GM19035 (cell line): ENCODE results near the gene GALNT5.
"Not testable (repeated sequence)": the region's sequence is repeated elsewhere in the genome, so short reads cannot be mapped to it uniquely, and the experiment has no call there.

Experiments
- ATAC-seq: cut with Tn5 transposase; IDR thresholded peaks from one replicate; pipeline ENCODE4 v1.9.1; 2021; ENCODE audit not compliant: unreplicated experiment

GALNT5 gene

DNA sequence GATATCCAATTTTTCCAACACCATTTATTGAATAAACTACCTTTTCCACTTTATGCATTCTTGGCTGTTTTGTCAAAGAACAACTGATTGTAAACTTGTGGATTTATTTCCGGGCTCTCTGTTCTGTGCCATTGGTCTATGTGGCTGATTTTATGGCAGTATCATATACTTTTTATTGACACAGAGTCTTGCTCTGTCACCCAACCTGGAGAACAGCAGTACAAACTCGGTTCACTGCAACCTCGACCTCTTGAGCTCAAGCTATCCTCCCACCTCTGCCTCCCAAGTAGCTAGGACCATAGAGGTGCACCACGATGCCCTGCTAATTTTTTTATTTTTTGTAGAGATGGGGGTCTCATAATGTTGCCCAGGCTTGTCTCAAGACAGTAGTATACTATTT is 6.7 kb upstream of the GALNT5 start:
- no peak for ATAC-seq

GRCh38 chr2:157251932-157252331 is 5.6 kb upstream of the GALNT5 start:
- ATAC-seq = no peak

GRCh38 chr2:157252529-157252928 is 5.0 kb upstream of the GALNT5 start:
- no peak for ATAC-seq

DNA sequence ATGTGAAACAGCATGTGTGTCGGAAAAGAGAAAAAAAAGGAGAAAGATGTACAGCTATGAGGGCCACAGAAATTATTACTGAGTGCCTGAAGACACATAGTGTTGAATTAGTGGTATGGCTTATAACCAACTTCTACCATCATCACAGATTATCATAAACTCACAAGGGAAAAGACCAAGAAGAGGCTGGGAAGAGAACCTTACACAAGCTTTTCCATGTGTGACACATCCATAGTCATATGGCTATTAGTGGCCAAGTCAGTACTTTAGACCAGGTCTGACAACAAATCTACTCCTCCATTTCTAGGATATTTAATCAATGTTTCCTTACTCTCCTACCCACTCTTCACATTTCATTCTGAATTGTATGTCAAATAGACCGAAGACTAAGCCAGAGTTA is 3.5 kb upstream of the GALNT5 start:
- ATAC-seq = no peak

- no peak for ATAC-seq
Observed at GRCh38 chr2:157255746-157256145, 1.8 kb upstream of the GALNT5 start.

DNA sequence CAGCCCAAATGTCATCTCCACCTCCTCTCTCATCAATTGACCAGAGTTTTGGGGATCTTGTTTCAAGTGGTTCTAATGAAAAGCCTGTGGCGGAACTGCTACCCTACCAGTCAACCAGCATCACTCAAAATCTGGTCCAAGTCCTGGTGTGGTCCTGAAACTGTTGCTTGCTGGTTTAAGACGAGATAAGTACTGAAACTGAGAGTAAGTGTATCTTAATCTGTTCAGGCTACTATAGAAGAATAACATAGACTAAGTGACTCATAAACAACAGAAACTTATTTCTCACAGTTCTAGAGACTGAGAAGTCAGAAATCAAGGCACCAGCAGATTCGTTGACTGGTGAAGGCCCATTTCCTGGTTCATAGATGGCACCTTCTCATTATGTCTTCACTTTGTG is 879 bp upstream of the GALNT5 start:
- ATAC-seq = peak; percentile 98

GRCh38 chr2:157258520-157259326 is 1.2 kb downstream of the GALNT5 start:
- no peak for ATAC-seq

GRCh38 chr2:157259386-157259785 is 1.9 kb downstream of the GALNT5 start:
- no peak for ATAC-seq

- no peak for ATAC-seq
Observed at GRCh38 chr2:157259960-157260359, 2.5 kb downstream of the GALNT5 start.

GRCh38 chr2:157260533-157261198 is 3.2 kb downstream of the GALNT5 start:
- no peak for ATAC-seq

DNA sequence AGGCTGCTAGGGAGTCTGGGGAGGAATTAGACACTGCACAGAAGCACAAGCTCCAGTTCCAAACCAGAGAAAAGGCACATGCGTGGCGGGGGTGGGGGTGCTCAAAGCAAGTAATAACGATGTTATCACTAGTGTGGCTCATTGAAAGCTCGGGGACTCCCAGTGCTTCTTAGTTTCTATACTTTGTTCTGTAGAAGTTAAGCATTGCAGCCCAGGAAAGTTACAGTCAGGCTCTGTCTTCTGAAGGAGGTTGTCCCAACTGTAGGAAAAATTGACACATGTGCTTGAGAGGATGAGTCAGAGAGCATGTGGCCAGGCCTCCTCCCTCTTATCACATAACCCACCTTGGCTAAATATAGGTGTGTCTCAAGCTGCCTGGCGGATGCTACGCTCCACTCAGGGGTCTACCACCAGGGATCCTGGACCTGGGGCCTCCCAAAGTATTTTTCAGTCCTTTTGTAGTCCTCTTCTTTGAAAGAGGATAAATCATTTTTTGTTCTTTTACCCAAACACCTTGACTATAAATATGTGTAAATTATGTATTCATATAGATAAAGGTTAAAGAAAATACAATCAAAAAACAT is 3.8 kb downstream of the GALNT5 start:
- ATAC-seq = no peak

GRCh38 chr2:157262248-157262647 is 4.7 kb downstream of the GALNT5 start:
- no peak for ATAC-seq

- no peak for ATAC-seq
Observed at GRCh38 chr2:157264099-157264498, 6.6 kb downstream of the GALNT5 start.

- no peak for ATAC-seq
Observed at GRCh38 chr2:157265825-157266224, 8.3 kb downstream of the GALNT5 start.

- ATAC-seq = no peak
Observed at GRCh38 chr2:157267476-157267875, 10.0 kb downstream of the GALNT5 start.

DNA sequence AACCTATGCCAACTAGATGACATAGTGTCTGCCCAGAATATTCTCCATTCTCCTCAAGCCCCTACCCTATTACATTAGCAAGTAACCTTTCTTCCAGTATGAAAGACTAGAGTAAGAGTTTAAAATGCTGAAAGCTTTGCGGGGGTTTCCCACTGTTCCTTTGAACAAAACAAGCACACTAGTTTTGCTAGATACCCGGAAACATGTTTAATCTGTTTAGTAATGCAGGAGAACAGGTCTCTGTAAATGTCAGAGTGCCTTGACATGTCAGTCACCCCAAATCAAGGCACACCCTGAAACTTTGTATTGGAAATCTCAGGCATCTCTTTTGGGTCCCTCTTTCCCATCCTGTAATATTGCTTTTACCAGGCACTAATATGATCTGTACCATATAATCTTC is 11.6 kb downstream of the GALNT5 start:
- ATAC-seq = no peak

GRCh38 chr2:157269922-157270321 is 12.4 kb downstream of the GALNT5 start:
- ATAC-seq = peak; percentile 68

DNA sequence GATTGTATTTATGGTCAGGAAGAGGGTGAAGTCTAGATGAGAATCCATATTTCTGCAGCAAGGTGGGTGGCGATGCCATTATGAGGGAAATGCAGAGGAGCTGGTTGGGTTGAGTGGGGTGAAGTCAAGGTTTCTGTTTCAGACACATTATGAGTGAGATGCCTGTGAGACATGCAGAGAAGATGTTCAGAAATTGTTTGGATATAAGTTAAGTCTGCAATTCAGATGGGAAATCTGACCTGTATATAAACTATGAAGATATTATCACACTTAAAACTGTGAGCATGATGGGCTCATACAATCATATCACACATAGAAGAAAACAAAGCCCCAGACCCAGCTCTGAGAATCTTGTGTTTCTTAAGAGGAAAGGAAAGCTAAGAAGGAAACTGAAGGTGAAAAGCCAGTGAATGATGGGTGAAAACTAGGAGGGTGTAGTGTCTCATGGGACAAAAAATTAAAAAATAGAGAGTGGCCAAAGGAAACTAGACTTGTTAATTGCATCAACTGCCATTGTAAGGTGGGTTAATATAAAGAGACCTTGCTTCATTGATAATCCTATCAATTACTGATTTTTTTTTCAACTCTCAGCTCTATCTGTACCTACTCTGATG is 14.2 kb downstream of the GALNT5 start:
- peak; percentile 48 for ATAC-seq

DNA sequence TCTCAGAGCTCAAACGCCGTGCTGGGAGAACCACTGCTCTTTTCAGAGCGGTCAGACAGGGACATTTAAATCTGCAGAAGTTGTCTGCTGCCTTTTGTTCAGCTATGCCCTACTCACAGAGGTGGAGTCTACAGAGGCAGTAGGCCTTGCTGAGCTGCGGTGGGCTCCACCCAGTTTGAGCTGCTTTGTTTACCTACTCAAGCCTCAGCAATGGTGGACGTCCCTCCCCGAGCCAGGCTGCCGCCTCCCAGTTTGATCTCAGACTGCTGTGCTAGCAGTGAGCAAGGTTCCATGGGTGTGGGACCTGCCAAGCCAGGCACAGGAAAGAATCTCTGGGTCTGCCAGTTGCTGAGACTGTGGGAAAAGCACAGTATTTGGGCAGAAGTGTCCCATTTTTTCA is 21.8 kb downstream of the GALNT5 start:
- ATAC-seq = not testable (repeated sequence)

- no peak for ATAC-seq
Observed at GRCh38 chr2:157281316-157281715, 23.8 kb downstream of the GALNT5 start.

DNA sequence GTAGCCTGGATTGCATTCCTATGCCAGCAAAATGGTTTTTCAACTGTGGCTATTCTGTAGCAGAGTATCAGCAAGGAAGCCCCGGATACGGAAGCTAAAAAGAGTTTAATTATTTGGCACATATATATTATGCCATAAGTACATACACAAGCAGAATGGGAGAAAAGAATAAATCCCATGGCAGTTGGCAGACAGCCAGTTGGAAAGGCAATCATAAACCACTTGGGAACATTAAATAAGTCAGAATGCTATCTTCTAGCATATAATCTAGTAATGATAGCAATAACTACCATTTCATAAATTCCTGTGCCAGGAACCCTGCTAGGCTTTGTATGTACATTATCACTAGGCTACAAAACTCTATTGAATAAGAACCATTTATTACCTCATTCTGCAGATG is 26.0 kb downstream of the GALNT5 start:
- ATAC-seq = no peak

DNA sequence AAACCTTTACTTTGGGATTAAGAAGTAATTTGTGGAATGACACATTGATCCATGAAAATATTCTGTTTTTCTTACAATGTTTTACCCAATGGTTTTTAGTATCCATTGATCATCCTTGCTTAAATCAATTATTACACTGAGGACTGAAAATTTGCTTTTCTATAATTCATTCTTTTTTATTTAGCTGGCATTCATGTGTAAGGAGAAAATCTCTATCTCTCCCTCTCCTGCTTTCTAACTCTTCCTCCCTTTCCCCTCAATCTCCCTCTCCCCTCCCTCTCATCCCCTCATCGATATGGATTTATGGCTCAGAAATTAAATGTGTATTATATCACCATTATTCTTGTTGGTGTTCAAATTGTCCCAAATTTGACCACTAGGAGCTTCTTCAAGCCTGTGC is 29.7 kb downstream of the GALNT5 start:
- no peak for ATAC-seq
